CD4-positive, alpha-beta T cell treated with Interleukin-10 for 1 hour (primary cell): ENCODE data around the gene IL34.

ENCODE experiments used
- DNase-seq: peaks from one replicate; pipeline ENCODE4 v3.0.0-alpha.2; 2020

Gene IL34

DNA sequence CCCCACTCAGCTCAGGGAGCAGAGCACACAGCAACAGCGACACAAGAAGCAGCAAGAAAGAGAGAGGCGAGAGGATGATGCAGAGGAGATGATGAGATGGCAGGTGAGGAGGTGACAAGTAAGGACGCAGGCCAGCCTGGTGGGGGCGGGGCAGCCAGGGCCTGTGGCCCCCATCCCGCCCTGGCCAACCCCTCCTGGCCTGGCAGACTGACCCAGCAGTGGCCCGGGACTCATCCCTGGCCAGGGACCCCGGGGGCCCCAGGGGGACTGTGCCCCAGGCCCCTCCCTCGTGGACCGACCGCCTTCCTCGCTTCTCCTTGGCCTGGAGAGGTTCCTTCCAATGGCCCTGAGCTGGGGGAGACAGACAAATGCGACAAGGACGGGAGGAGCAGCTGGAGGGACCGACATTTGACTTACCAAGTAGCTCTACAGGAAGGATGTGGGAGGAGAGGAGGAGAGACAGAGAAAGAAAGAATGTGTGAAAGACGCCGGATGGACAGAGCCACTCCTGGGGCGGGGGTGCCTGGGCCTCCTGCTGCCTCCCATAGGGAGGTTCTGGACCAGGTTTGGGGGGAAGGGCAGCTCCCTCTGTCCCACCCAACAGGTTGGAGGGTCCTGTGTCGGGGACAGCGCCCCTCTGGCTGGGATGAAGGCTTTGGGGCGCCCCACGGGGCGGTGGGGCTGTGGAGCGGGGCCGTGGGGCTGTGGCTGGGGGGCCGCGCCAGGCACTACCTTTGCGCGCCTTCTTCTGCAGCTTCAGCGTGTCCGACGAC, 32.7 kb downstream of the IL34 start:
- no peak for DNase-seq

GRCh38 chr16:70679671-70680494, 33.5 kb downstream of the IL34 start:
- DNase-seq = no peak

GRCh38 chr16:70680495-70681381, 34.4 kb downstream of the IL34 start:
- DNase-seq = no peak

DNA sequence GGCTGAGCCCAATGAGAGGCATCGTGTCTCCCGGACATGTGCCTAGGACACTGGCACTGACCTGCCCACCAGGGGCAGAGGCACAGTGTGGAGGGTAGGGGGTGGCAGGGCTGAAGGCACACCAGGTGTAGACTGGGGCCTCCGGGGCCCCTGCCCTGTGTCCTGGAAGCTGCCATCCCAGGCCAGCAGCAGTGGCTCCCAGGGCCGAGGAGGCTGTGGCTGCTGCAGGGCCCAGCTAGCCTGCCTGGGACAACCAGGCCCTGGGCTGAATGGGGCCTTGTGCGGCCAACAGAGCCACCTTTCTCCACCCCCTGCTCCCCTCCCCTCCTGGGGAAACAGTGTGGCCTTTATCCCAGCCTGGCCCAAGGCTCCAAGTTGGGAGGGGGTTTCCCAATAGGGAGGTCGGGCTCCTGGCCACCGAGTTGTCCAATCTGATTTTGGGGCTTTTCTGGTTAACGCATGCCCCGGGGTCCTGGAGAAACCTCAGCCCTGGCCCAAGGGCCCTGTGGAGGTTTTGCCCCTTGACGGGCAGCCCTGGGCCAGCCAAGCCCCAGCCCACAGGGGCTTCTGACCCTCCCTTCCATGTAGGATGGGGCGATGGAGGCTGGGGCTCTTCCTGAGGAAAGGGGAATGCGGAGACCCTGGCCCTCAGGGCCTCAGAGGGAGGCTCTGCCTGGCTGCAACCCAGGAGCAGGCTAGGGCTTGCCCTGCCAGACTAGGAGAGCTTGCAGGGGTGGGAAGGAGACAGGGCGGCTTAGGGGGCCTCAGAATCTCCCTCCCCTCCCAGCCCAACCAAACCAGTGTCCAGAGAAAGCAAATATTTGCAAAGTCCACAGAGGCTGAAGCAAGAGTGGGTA, 35.3 kb downstream of the IL34 start:
- DNase-seq = no peak

DNA sequence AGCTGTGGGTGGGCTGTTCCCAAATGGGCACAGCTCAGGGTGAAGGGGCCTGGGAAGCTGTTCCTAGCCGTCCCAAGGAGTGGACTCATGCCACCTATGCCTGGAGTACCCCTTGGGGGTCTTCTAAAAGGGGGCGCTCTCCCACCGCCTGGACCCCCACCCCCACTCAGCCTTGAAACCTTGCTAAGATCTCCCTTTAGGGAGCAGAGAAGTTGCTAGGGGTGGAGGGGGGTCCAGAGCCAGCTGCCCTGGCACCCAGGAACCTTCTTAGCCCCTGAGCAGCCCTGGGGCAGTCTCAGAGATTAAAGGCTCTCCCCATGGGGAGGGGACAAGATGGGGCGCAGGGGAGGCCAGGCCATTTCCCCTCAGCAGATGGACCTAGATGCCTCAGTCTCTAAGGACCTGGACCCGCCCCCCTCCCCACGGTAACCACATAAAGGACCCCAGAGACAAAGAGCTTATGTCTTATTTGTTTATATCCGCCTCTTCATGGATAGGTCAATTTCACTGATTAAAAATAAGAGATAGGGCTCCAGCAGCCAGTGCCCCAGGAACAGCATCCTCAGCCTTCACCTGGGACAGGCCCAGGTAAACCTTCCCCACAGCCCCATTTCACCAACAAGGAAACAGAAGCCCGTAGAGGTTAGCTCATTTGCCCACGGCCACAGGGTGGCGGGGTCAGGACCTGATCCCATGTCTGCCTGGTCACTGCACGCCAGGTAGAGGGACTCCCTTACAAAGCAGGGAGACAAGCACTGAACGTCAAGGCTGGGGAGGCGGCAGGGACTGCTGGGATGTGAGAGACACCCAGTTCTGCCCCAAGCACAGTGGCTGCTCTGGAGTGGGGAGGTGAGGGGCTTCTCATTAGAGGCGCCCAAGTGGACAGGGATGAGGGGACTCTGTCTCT, 36.1 kb downstream of the IL34 start:
- no peak for DNase-seq

DNA sequence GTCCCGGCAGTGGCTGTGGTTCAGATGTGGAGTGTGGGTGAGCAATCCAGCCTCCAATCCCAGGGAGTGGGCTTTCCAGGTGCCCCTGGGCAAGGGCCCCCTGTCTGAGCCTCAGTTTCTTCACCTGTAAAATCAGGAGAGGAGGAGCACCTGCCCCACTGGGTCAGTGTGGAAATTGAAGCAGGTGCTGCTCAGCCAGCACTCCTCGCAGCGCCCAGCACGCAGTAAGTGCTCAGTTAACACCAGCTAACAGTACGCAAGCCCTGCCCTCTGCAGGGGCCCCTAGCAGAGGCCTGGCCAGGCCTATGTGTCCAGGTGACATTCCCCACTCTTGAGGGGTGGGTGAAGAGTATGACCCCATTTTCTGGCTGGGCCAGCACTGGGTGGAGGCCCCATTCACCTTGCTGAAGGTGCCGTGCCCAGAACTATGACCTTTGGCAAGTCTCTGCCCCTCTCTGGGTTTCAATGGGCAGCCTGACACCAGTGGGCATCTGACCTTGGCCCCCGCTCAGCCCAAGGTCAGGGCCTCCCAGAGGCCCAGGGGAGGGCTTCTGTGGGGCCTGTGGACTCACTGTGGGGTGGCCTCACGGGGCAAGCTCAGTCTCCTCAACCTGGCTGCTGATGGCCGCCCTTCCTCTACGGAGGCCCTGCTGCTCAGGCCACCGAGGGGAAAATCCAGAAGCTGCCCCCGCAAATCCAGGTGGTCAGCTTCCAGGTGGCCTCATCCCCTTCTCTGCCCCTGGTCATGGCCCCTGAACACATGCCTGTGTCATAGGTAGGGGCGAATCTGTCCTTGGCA, 37.0 kb downstream of the IL34 start:
- no peak for DNase-seq

DNA sequence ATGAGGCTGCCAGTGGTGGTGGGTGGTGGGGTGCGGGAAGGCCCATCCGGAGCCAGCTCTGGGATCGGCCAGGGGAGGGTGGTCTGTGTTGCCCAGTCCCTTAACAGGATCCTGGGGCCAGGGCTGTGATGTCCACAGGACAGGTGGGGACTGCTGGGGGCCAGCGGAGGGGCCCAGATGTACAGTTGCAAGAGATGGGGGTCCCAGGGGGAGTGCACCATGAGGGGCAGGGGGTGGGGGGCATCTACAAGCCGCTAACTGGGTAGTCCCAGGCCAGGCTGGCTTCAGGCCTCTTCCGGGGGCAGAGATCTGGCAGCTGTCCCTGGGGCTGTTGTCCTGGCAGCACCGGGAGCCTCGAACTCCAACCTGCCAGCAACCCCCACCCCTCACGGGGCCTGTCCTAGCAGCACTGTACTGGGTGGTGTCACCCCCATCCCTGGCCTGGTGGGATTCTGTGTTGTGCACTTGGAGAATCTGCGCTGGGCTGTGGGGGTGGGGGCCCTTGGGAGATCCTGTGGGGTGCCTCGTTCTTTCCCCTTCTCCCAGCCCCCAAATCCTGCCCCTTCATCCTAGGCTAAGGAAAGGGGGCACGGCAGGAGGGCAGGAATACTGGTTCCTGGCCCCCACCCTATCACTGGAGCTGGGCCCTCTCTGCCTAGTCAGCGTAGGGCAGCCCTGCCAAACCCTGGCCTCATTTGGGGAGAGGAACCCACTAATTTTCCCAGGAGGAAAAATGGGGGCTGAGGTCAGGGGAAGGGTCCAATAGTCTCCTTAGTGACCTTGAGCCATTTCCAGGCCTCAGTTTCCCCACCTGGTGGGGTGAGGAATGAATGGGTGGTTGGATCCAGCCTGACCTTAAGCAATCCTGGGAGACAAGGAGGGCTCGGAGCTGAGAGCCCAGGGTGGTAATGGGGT, 38.0 kb downstream of the IL34 start:
- no peak for DNase-seq

DNA sequence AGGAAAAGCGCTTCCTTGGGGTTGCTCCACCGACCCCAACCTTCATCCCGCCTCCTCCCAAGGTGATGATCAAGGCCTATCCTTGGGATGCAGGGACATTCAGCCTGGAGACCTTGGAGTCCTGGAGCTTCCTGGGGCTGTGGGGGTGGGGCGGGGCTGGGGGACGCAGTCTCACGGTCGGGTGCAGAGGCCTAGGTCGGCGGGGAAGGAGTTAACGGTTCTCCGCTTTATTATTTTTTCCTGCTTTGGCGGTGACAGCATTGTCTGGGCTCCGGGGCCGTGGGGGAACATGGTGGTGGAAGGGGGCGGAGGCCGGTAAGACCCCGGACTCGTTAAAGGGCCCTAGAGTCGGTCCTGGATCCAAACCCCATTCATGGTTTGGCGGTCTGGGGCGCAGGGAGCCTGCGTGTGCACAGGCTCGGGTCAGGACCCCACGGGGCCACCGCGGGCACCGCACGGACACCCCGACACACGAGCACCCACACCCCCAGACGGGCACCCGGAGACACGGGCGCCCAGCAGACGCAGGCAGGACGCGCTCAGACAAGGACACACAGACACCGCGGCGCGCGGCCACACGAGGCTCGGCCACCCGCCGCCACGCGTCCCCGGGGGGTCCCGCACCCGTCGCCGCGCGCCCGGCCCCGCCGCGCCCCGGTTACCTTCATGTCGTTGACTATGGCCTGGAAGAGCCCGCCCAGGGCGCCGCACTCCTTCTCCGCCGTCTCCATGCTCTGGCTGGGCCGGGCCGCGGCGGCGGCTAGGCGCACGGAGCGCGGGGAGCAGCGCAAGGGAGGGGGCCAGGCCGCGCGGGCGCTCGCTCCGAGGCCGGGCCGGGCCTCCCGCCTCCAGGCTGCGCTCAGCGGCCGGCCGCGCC, 38.9 kb downstream of the IL34 start:
- DNase-seq = no peak

GRCh38 chr16:70685938-70686375, 39.6 kb downstream of the IL34 start, which contains the start of gene MTSS2:
MTSS2 (minus strand) TSS chr16:70686053; CDS start chr16:70685791, 262 bp downstream.
- DNase-seq = peak; percentile 3

DNA sequence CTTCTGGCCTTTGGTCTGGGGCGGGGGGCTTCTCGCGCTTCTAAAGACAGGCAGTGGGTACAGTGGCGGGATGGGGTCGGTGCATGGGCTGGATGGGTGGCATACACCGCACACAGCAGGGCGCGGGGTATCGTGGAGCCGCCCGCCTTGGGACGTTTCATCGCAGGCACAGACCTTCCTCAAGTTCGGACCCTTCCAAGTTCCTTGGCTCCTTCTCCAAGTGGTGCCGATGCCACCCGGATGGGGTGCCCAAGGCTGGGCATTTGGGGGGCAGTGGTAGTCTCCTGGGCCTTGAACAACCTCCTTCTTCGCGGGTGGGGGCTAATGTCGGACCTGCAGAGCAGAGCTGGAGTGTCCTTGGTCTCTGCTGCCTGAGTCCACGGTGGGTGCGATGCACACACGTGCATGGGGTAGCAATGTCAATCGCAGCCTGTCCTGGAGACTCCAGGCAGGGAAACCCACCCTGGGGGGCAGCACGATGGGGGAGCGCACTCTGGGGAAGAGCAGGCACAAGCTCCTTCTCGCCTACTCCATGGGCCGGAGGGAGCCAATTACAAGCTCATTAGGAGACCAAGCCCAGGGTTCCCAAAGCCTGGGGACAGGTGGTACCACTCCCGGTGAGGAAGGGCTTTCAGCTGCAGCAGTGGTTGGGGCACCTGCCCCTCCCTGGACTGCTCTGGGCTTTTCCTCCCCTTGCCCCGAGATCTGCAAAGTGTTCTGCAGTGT, 40.2 kb downstream of the IL34 start:
- no peak for DNase-seq

DNA sequence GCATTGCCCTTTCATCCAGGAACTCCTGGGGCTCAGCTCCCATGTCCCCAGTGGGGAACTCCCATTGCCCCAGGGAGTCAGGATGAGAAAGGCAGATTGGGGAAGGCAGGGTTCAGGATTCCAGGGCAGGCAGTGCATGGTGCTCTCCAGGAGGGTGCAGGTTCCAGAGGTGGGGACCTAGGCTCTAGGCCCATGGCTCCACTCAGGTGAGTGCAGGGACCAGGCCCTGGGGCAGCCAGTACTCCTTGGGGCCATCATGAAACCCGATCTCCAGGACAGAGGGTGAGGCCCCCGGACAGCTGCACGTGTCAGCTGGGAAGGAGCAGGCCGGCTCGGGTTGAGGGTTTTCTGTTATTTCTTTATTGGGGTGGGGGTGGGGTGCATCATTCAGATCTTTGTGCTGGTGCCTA, 40.7 kb downstream of the IL34 start:
- no peak for DNase-seq

DNA sequence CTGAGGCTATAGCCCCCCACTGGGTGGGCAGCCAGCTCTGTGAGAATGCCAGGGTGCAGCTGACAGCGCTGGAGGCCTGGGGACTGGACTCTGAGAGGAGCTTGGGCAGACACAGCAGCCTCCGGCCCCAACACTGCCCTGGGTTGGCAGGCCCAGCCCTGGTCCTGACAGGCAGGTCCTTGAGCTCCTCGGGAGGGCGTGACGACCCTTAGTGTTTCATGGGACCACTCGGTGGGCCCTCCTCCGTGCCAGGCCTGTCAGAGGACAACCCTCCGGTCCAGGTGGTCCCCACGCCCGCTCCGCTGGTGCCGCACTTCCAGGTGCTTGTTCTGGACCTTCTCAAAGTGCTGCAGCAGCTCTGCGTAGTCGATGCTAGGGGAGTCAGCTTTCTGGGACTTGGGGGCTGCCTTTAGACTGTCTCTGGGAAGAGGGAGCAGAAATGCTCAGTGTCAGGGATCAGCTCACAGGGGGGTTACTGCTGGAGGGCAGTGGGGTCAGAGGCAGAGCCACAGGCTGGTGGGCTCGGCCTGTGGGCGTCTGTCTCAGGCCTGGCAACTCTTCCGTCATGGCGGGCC, 41.4 kb downstream of the IL34 start:
- no peak for DNase-seq

DNA sequence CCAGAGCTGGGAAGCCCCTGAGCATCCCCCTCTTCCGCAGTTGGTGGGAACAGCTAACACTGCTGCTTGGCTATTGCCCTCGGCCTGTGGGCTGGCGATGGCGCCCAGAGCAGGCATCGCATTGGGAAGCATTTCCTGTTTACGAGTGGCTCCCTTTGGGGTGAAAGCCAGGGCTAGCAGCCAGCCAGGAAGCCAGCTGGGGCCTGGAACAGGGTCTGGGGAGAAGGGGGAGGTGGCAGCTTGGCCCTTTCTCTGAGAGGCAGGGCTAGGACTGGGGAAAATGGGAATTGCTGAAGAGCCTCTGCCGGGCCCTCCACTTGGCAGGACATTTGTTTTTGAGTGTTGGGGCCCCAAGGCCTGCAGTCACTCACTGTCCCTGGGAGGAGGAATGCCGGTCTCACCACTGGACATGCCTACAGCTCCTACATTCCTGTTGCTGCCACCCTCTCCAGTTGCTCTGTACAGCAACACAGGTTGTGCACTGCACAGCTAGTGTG, 41.9 kb downstream of the IL34 start:
- no peak for DNase-seq

GRCh38 chr16:70689035-70689969, 42.9 kb downstream of the IL34 start:
- no peak for DNase-seq
